DMS114 treated with DMSO at 0.1 percent for 48 hours (cell line): ENCODE measurements around the gene PHLPP1.

Experiments
- DNase-seq: peaks from one replicate; lab custom pipeline; 2025; ENCODE audit not compliant: unreplicated experiment; lab: John Stamatoyannopoulos, UW

Gene PHLPP1

GRCh38 chr18:62933261-62933887, 218.0 kb downstream of the PHLPP1 start:
- no peak for DNase-seq

- no peak for DNase-seq
These were observed 220.7 kb downstream of the PHLPP1 start for GRCh38 chr18:62935994-62936393.

GRCh38 chr18:62937065-62937464, 221.7 kb downstream of the PHLPP1 start:
- DNase-seq, result no peak

GRCh38 chr18:62938006-62938405, 222.7 kb downstream of the PHLPP1 start:
- no peak for DNase-seq

- DNase-seq, result no peak
These were observed 223.1 kb downstream of the PHLPP1 start for GRCh38 chr18:62938487-62938886.

GRCh38 chr18:62939433-62939832, 224.1 kb downstream of the PHLPP1 start:
- no peak for DNase-seq

- DNase-seq, result no peak
These were observed 224.6 kb downstream of the PHLPP1 start for GRCh38 chr18:62939926-62940325.

- no peak for DNase-seq
These were observed 227.2 kb downstream of the PHLPP1 start for GRCh38 chr18:62942578-62942977.

- DNase-seq, result no peak
These were observed 229.1 kb downstream of the PHLPP1 start for GRCh38 chr18:62944454-62944853.

- DNase-seq, result no peak
These were observed 233.4 kb downstream of the PHLPP1 start for GRCh38 chr18:62948788-62949187.

GRCh38 chr18:62950246-62950645, 234.9 kb downstream of the PHLPP1 start:
- DNase-seq, result no peak

- DNase-seq, result no peak
These were observed 237.5 kb downstream of the PHLPP1 start for GRCh38 chr18:62952807-62953206.

GRCh38 chr18:62953663-62954062, 238.3 kb downstream of the PHLPP1 start:
- no peak for DNase-seq

GRCh38 chr18:62954366-62954765, 239.0 kb downstream of the PHLPP1 start:
- DNase-seq, result no peak

GRCh38 chr18:62957885-62958472, 242.6 kb downstream of the PHLPP1 start:
- DNase-seq, result no peak

GRCh38 chr18:62959481-62959880, 244.1 kb downstream of the PHLPP1 start:
- no peak for DNase-seq

GRCh38 chr18:62963507-62963906, 248.2 kb downstream of the PHLPP1 start:
- DNase-seq, result no peak

GRCh38 chr18:62964432-62964831, 249.1 kb downstream of the PHLPP1 start:
- no peak for DNase-seq

GRCh38 chr18:62967089-62967488, 251.7 kb downstream of the PHLPP1 start:
- DNase-seq, result no peak

GRCh38 chr18:62973689-62974088, 258.3 kb downstream of the PHLPP1 start:
- no peak for DNase-seq

- no peak for DNase-seq
These were observed 259.0 kb downstream of the PHLPP1 start for GRCh38 chr18:62974388-62974787.

GRCh38 chr18:62974928-62975675, 259.8 kb downstream of the PHLPP1 start:
- no peak for DNase-seq
